NOMO-1 treated with DMSO at 0.1 percent for 48 hours (cell line): ENCODE results near the gene ABCA10.
"Not testable (repeated sequence)": the region's sequence is repeated elsewhere in the genome, so short reads cannot be mapped to it uniquely, and the experiment has no call there.

Experiments used
- DNase-seq: peaks from one replicate; lab custom pipeline; 2025; ENCODE audit not compliant: unreplicated experiment; lab: John Stamatoyannopoulos, UW

ABCA10 gene

DNA sequence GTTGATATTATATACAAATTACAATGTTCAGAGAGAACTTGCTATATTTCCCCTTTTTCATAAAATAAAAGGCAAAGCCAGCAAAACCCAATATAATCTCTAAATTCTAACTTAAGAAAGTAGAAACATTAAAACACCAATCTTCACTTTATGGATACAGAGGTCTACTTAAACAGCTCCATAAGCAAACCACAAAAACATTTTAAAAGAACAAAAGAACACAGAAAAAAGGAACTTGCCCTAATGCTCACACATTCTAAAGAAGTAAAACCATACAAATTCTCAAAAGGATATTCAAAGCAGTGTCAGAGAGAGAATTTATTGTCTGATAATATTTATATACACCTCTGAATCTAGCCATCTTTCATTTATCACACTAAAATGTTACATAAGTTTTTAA lies 606 bp downstream of the ABCA10 start:
- peak; percentile 49 for DNase-seq

DNA sequence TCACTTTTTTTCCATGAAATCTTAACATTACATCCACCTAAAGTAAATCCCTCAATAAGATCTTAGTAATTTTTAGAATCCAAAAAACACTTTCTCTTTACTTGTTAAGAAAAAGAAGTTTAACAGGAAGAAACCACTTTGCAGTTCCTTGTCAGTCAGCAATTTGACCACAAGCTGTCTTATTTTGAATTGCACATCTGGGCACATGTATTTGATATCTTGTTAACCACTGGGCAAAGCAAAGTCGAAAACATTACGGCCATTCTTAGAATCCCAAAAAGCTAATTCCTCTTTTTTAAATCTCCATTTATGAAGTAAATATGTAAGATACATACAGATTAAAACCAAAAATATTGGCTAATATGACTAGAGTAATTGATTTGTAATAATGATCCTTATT lies 1.1 kb downstream of the ABCA10 start:
- DNase-seq: peak; percentile 46

DNA sequence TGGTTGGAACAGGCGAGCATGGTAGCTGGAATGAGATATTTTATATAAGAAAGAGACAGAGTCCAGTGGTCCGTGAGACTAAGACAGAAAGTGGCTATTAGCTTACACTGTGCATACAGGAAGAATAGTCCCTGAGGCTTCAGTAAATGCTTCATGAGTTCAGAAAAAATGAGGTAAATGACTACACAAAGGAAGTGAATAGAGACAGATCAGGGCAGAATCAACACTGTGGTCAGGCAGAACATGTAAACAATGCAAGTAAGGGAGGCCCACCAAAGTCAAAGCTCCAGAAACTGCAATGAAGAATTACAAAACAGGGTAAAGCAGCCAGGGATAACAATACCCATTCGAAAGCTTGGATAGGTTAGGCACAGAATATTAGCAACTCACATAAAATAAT lies 4.8 kb downstream of the ABCA10 start:
- no peak for DNase-seq

DNA sequence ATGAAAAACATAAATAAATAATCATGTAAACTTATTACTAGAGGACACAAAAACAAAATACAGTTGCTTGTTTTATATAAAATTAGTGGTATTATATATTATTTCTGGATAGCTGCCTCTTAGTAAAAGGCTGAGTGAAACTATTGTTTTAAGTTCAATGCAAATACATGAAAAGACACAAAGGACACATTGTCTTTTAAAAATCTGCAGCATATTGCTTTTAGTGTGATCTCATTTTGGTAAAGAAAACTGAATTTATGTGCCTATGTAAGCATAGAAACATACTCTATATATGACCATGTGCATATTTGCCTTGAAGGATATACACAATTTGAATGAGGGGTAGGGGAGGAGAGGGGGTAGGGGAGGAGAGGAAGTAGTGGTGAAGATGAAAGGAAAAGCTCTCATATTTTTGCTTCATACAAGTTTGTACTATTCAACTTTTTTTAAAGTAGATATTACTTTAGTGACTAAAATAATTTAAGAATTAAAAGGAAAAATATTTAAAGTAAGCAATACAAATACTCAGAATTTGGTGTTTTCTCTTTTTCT lies 5.8 kb downstream of the ABCA10 start:
- no peak for DNase-seq

DNA sequence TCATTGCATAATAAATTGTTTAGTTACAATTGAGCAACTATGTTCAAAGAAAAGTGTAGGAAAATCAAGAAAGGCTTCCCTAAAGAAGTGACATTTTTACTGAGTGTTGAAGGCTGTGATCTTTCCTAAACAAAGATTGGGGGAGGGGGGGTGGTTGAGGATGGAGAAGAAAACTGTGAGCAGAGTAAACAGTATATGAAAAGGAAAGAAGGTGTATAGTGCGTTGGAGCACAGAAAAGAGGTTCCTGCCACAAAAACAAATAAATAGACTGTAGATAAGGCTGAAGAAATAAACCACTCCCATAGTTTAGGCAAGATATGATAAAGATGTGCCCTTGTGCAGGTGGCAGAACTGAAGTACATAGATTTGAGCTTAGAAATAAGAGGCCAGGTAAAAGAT lies 8.5 kb downstream of the ABCA10 start:
- DNase-seq: no peak

DNA sequence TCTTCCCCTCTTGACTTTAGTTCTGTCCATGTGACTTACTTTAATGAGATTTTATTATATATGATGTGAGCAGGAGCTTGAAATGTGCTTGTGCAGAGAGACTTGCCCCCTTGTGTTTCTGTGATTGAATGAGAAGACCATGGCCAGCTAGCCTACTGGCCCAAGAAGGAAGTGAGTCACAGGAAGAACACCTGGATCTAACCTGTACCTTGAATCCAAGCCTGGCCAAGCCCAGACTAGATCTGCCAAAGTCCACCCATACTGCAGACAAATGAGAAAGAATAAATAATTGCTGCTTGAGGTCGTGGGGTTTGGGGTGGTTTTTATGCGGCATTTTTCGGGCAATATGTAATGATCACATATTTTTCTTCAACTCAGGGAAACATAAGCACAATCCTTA lies 9.6 kb downstream of the ABCA10 start:
- no peak for DNase-seq

DNA sequence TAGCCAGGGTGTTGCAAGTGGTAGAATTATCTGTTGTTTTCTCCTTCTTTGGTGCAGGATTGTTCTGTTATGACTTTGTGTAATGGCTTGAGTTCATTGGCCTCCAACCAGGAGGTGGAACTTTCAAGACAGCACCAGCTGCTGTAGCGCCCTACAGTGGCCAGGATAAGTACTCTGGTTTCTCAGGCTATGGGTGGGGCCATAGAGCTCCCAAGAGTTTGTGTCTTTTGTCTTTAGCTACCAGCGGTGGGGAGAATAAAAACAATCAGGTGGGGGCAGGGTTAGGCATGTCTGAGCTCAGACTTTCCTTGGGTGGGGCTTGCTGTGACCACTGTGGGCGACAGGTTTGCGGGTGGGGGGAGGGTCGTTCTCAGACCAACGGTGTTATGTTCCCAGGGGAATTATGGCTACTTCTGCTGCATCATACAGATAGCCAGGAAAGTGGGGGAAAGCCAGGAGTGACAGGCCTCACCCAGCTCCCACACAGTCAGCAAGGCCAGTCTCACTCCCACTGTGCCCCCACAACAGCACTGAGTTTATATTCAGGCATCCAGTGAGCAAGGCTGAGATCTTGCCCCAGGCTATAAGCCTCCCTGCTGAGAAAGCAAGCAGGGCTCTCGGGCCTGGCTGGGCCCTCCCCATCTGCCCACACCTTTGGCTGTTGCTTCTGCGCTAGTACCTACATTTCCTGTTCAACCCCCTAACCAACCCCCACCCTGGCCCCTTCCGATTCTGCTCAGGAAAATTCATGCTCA lies 15.4 kb downstream of the ABCA10 start:
- DNase-seq: no peak

DNA sequence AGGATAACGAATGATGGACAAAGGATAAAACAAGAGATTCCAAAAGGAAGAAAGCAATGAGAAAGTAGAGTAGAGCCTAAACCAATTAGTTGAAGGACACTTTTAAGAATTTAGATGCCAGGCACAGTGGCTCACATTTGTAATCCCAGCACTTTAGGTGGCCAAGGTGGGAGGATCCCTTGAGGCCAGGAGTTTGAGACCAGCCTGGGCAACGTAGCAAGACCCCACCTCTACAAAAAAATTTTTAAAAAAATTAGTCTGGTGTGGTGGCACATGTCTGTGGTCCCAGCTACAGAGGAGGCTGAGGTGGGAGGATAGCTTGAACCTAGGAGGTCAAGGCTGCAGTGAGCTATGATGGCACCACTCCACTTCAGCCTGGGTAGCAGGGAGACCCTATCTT lies 20.0 kb downstream of the ABCA10 start:
- no peak for DNase-seq

DNA sequence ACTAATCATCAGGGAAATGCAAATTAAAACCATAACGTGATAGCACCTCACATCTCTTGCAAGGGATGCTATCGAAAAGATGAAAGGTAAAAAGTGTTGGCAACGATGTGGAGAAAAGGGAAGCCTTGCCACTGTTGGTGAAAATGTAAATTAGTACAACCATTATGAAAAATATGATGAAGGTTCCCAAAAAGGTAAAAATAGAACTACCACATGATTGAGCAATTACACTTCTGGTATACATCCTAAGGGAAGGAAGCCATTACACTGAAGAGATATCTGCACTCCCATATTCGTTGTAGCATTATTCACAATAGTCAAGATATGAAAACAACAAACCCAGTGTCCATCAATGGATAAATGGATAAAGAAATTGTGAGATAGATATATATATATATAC lies 21.5 kb downstream of the ABCA10 start:
- peak; percentile 51 for DNase-seq

DNA sequence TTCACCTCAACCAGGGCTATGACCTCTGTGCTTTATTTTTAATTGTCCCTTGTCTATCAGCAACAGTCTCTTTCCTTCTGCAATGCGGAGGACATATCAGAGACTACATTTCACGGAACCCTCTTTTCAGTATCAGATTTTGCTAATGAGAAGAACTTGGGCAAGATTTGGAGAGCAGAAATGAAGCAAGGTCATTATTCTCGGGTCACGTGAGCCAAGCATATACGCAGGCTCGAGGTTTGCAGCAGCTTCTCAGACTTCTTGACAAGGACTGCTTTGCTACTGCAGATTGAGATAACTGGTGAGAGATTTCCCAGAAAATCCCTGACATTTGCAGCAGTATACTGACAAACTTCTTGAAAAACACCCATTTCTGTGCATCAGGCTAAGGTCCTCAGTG lies 30.4 kb downstream of the ABCA10 start:
- no peak for DNase-seq

DNA sequence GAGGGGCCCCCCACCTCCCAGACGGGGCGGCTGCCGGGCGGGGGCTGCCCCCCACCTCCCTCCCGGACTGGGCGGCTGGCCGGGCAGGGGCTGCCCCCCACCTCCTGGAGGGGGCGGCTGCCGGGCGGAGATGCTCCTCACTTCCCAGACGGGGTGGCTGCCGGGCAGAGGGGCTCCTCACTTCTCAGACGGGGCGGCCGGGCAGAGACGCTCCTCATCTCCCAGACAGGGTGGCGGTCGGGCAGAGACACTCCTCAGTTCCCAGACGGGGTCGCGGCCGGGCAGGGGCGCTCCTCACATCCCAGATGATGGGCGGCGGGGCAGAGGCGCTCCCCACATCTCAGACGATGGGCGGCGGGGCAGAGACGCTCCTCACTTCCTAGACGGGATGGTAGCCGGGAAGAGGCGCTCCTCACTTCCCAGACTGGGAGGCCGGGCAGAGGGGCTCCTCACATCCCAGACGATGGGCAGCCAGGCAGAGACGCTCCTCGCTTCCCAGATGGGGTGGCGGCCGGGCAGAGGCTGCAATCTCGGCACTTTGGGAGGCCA lies 32.4 kb downstream of the ABCA10 start:
- not testable (repeated sequence) for DNase-seq

DNA sequence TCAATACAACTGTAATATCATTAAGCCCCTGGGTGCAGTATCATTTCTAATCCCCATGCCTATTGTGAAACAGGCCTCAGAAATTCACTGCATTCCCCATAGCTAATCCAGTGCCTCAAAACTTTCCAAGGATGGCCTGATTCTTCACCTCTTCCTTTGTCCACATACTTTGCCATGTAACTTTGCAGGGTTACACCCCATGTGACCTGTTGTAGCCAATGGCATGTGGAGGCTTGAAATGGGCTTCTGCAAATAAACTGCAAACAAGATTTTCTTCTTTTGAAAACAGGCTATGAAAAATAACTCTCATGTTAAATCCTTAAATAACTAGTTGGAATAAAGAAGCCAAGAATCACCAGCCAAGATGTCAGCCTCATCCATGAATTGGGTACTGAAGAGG lies 35.9 kb downstream of the ABCA10 start:
- DNase-seq: no peak

DNA sequence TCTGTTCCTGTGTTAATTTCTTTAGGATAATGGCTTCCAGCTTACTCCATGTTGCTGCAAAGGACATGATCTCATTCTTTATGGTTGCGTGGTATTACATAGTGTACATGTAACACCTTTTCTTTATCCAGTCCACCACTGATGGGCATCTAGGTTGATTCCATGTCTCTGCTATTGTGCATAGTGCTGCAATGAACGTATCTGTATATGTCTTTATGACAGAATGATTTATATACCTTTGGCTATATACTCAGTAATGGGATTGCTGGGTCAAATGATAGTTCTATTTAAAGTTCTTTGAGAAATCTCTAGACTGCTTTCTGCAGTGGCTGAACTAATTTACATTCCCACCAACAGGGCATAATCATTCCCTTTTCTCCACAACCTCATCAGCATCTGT lies 39.8 kb downstream of the ABCA10 start:
- DNase-seq: no peak

DNA sequence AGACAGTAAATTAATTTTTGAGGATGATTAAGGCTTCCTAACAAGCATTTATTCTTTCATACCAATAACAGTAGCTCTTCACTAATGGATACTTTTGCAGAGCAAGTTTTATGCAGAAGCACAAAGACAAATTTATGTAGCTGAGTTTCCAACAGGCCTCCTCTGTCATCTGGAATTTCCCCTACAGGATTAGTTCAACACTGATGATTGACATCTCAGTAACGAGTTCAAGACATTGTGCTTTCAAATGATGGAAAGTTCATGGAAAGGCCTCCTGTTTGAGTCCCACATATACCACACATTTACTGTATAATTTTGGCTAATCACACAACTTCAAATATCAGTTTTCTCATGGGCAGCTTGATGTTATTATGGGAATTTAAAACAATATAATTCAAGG lies 40.6 kb downstream of the ABCA10 start:
- no peak for DNase-seq

DNA sequence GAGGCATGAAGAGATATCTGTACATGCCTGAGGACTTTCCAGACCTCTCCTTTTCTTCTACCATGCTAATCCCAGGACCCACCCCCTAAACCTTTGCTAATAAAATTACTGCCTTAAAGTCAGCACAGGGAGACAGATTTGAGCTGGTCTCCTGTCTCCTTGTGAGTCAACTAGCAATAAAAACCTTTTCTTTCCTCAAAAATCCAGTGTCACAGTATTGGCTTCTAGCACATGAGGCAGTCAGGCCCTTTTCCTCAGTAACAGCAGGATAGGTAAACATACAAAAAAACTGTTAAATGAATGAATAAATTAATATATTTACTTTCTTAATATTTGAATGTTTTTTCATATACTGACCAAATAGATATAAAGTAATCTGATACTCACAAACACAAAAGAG lies 41.3 kb downstream of the ABCA10 start:
- DNase-seq: no peak

DNA sequence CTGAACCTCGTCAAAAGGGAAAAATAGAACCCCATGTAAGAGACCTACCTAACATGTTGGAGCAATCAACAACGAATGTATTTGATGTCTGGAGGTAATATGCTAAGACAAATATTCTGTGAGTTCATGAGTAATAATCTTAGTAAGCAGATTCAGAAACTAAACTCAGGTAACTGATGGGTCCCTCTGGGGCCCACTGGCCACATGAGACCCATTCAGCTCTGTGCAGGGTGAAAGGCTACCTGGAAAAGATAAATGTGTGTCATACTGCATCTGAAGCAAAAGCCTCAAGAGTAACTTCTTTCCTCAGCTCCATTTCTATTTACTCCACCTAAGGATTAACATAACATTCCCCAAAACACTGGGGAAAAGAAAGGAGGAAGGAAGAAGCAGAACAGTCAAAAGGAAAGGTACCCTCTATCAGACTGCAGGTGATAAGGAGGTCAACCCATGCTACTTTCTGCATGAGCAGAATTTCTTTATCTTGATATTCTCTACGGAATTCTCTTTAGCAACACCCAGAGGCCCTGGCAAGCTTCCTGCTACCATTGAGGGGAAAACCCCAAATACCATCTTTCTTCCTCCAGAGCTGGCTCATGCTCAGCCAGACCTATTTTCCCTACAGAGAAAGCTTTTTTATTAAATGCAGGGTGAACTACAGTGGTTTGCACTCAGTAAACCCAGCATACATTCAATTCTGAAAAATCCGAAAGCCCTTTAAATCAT lies 49.2 kb downstream of the ABCA10 start:
- DNase-seq: no peak

DNA sequence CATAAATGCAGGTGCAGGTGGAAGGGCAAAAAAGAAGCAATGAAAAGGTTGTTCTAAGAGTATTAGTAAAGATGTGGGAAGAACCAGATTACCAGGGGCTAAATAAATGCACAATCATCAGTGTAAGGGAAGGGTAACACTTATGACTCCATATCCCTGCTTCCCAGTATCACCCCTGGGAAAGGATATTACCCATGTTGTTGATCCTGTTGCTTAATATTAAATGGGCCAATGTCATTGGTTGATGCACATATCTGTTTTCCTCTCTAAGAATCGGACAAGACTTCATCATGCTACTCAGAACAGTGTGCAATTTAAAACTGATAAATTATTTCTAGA lies 52.2 kb downstream of the ABCA10 start:
- no peak for DNase-seq

DNA sequence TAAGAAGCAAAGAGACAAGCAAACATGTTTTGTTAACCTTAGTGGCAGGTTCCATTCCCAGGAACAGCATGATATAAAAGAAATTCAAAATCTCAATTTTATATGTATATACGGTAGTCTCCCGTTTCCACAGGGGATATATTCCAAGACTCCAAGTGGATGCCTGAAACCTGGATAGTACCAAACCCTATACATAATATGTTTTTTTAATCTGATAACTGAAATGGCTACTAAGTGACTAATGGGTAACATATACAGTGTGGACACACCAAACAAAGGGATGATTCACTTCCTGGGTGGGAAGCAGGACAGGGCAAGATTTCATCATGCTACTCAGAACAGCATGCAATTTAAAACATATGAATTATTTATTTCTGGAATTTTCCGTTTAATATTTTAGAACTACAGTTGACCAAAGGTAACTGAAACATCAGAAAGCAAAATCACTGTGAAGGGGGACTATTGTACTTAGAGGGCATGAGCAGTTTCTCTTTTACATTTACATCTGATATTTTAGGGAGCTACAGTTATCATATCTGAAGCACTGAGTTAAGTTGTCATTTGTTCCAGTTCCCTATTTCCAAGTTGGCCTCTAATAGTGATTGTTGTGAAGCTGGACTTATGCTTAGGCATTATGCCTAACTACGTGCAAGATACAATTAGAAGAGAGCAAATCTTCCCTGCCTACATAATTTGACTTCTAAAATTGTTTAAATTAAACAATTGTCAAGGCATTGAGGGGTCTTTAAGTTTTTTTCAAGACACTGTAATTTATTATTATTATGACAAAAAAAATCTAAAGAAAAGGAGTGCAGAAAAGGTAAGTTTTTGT lies 52.8 kb downstream of the ABCA10 start:
- DNase-seq: peak; percentile 25

DNA sequence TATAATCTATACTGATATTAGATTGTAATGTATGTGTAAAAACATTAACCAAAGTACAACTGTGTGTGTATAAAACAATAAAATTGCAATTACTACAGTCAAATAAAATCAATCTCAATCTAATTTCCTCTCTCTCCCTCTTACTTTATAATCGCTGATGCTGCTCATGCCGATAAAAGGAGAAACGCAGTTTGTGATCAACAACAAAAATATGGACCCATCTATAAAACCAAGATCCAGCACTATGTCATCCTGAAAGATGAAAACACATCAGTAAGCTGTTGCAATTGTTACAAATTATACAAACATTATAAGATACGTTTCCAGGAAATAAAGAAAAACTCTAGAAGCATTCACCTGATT lies 53.4 kb downstream of the ABCA10 start:
- DNase-seq: no peak

DNA sequence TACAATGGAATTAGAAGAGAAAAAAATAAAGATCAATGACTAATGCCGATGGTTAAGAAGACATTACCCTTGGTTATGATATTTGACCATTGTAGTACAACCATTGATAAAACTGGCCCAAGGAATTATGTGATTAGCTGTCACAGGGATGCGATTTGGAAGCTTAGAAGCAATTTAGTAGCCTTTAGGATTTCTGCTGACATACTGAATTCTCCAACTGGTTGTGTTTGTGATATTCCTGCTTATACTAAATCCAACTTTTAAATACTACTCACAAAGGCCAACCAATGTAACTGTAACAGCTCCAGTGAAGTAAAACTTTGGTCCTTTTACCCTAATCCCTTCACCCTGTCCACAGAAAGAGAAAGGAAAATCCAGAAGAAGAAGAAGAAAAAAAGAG lies 55.5 kb downstream of the ABCA10 start:
- no peak for DNase-seq

DNA sequence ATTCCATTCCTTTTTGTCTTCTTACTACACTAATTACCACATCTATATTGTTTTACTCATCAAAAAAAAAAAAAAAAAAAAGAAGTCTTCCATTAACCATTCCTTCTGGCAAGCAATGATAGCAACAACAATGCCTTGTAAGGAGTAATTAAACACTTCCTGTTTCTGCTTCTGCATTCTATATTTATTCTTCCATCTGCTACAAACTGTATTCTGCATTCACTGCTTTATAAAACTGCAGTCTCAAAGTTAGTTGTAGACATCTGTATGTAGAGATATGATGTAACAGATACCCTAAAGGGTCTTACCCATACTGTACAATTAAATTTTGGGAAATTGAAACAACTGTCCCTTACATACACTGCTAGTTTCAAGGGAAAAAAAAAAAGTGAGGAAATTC lies 58.2 kb downstream of the ABCA10 start:
- peak; percentile 91 for DNase-seq
